Kidney (tissue), 14 donors: ENCODE measurements around the gene JOSD2. TPM values are rescaled to one million over a fixed set of nuclear protein-coding genes. Genes with fewer than 3 reads are reported as not detected.
"Not testable (repeated sequence)": the region's sequence is repeated elsewhere in the genome, so short reads cannot be mapped to it uniquely, and the experiment has no call there.

ENCODE experiments used
- DNase-seq, 5 donors: peaks; one replicate each; pipeline ENCODE4 v3.0.0-alpha.2; 2013 to 2020
- FAIRE-seq: peaks from 2 replicates; lab custom pipeline; 2012; peaks lifted over from hg19 to GRCh38; lab: Jason Lieb, UNC
- H3K27ac ChIP-seq, 2 donors: one replicate each; pipeline ENCODE4 v1.7.0; 2013; ENCODE audit warnings: low read depth in 2 of 2, low read length in 2 of 2, inconsistent platforms in 1 of 2
- H3K27me3 ChIP-seq: one replicate; pipeline ENCODE4 v1.7.1; 2013; ENCODE audit warnings: low read length, inconsistent platforms; ENCODE audit not compliant: control insufficient read depth, insufficient read depth
- H3K36me3 ChIP-seq, 3 donors: one replicate each; pipeline versions ENCODE4 v1.7.0 to v1.7.1; 2013; ENCODE audit warnings: low read length in 3 of 3, control low read depth in 1 of 3, inconsistent platforms in 1 of 3; ENCODE audit not compliant: insufficient read depth in 3 of 3, control insufficient read depth in 2 of 3
- H3K4me1 ChIP-seq, 3 donors: one replicate each; pipeline versions ENCODE4 v1.7.0 to v1.7.1; 2013; ENCODE audit warnings: low read length in 3 of 3, inconsistent platforms in 1 of 3, low read depth in 1 of 3; ENCODE audit not compliant: control insufficient read depth in 2 of 3, insufficient read depth in 2 of 3
- H3K4me3 ChIP-seq, 3 donors: one replicate each; pipeline versions ENCODE4 v1.7.0 to v1.8.1; 2013; ENCODE audit warnings: low read length in 3 of 3, control low read depth in 1 of 3, inconsistent platforms in 1 of 3
- H3K9ac ChIP-seq, 3 donors: one replicate each; pipeline versions ENCODE4 v1.7.0 to v1.7.1; 2013; ENCODE audit warnings: low read length in 3 of 3, control low read depth in 1 of 3, inconsistent platforms in 1 of 3
- H3K9me3 ChIP-seq, 3 donors: one replicate each; pipeline versions ENCODE4 v1.7.0 to v1.7.1; 2013; ENCODE audit warnings: low read length in 3 of 3, control low read depth in 1 of 3, inconsistent platforms in 1 of 3; ENCODE audit not compliant: control insufficient read depth in 2 of 3, insufficient read depth in 1 of 3
- intact Hi-C: fragments of 100-400 bp; cut with DNase I; formaldehyde crosslinking; loops from one replicate; pipeline ENCODE4 v1.11.1; 2022
- polyA plus RNA-seq: library from polyadenylated mRNA; stranded (reverse); fragments of 350-450 nt; fragmentation: Illumina TruSeq; extraction: RNeasy Lipid Tissue Mini Kit (QIAGEN cat#74804); gene quantifications from one replicate; pipeline ENCODE4 v1.2.3, GENCODE V29; 2014; ENCODE audit warnings: low read depth, low replicate concordance; ENCODE audit not compliant: insufficient read depth
- total RNA-seq: library from RNA; stranded (reverse); fragmentation: NEBNext Ultra II Directional; extraction: Animal tissue kit (Norgen Biotek cat#: 25700); gene quantifications from one replicate; pipeline ENCODE4 v1.2.1, GENCODE V29; 2021
- TF ChIP-seq, protein P1 (sequence below): IDR thresholded peaks from 3 replicates; pipeline ENCODE4 v1.5.1; 2012; ENCODE audit warnings: mild to moderate bottlenecking, moderate library complexity, borderline replicate concordance; ENCODE audit not compliant: insufficient read depth; ENCODE audit errors: extremely low read depth
- donor health status: control.
- donor health status: control.
- donor health status: control.
- donor health status: control.
- donor health status: control.
- donor health status: DM: yes; HTN: yes; CAD: no.
- donor health status: Normal renal cell carcinoma (clear cell type).

JOSD2 gene
- total and polyA plus RNA-seq, 2 donors from 2014 or later, result 31.7 to 73.7 TPM

DNA sequence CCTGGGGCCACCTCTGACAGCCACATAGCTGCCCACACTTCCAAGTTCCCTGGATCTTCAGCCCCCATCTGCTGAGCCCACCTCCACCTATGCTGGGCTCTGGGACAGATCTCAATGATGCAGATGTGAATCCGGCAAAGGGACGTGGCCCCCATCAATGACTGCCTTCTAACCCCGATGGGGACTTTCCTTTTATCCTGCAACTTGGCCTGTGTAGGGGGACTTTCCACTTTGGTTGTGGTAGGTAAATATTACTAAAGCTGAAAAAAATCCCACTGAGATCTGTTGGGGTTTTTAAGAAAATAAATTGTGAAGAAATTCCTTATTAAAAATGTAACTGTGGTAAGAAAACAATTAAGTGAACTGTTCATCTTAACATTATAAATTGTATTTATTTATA is 23.5 kb upstream of the JOSD2 start:
- no peaks in the 10 kb centered on the region for H3K27me3 ChIP-seq
- H3K9ac ChIP-seq, result no peak overlapping the region
- TF ChIP-seq, protein P1, sequence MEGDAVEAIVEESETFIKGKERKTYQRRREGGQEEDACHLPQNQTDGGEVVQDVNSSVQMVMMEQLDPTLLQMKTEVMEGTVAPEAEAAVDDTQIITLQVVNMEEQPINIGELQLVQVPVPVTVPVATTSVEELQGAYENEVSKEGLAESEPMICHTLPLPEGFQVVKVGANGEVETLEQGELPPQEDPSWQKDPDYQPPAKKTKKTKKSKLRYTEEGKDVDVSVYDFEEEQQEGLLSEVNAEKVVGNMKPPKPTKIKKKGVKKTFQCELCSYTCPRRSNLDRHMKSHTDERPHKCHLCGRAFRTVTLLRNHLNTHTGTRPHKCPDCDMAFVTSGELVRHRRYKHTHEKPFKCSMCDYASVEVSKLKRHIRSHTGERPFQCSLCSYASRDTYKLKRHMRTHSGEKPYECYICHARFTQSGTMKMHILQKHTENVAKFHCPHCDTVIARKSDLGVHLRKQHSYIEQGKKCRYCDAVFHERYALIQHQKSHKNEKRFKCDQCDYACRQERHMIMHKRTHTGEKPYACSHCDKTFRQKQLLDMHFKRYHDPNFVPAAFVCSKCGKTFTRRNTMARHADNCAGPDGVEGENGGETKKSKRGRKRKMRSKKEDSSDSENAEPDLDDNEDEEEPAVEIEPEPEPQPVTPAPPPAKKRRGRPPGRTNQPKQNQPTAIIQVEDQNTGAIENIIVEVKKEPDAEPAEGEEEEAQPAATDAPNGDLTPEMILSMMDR, result no peak
- peaks cover 0 to 14% (median 3%) of the 10 kb centered on the region in 3 donors for H3K9me3 ChIP-seq
- H3K27ac ChIP-seq, result no peak overlapping the region
- intact Hi-C loops, result no loop called here
- FAIRE-seq (no peak), DNase-seq (no peak)
- H3K4me1 ChIP-seq, result no peaks in the 10 kb centered on the region
- no peak overlapping the region for H3K4me3 ChIP-seq
- H3K36me3 ChIP-seq, result no peaks in the 10 kb centered on the region

GRCh38 chr19:50532952-50533351 is 22.0 kb upstream of the JOSD2 start:
- Histone ChIP-seq H3K4me3 (no peak overlapping the region), H3K9ac (no peak overlapping the region), H3K27ac (no peak overlapping the region), H3K36me3 (no peaks in the 10 kb centered on the region), H3K4me1 (no peaks in the 10 kb centered on the region), H3K9me3 (peaks cover 0 to 14% (median 3%) of the 10 kb centered on the region in 3 donors), H3K27me3 (no peaks in the 10 kb centered on the region)
- intact Hi-C loops, result no loop called here
- FAIRE-seq, result no peak
- TF ChIP-seq, protein P1, result no peak
- DNase-seq, result no peak

- intact Hi-C loops, result no loop called here
- Histone ChIP-seq H3K27ac (no peak overlapping the region), H3K36me3 (no peaks in the 10 kb centered on the region), H3K4me1 (no peaks in the 10 kb centered on the region), H3K9ac (no peak overlapping the region), H3K27me3 (no peaks in the 10 kb centered on the region), H3K4me3 (no peak overlapping the region), H3K9me3 (peaks cover 0 to 14% (median 3%) of the 10 kb centered on the region in 3 donors)
- TF ChIP-seq, protein P1, result no peak
- DNase-seq (no peak), FAIRE-seq (no peak)
Measured at GRCh38 chr19:50531171-50531612, 20.2 kb upstream of the JOSD2 start.

DNA sequence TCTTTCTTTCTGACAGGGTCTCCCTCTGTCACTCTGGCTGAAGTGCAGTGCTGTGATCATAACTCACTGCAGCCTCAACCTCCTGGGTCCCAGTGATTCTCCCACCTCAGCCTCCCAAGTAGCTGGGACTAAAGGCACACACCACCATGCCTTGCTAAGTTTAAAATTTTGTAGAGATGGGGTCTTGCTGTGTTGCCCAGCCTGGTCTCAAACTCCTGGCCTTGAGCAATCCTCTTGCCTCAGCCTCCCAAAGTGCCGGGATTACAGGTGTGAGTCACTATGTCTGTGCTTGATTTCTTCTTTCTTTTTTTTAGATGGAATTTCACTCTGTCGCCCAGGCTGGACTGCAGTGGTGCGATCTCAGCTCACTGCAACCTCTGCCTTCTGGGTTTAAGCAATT is 17.1 kb upstream of the JOSD2 start:
- H3K36me3 ChIP-seq, DNase-seq, H3K9me3 ChIP-seq, H3K4me1 ChIP-seq, H3K27me3 ChIP-seq, FAIRE-seq, H3K9ac ChIP-seq, H3K4me3 ChIP-seq, intact Hi-C loops, H3K27ac ChIP-seq: not testable (repeated sequence)
